ENCODE measurements around the gene FFAR1.
A peak's percentile ranks its signal among the peaks of the same experiment; 100 is the strongest.
"Not testable (repeated sequence)": the region's sequence is repeated elsewhere in the genome, so short reads cannot be mapped to it uniquely, and the experiment has no call there.

FFAR1 gene

GRCh38 chr19:35363711-35364425 is 16.2 kb downstream of the FFAR1 start:
- peak; percentile 5 for DNase-seq

- peak; percentile 8 for DNase-seq
These were observed 17.6 kb downstream of the FFAR1 start for GRCh38 chr19:35365303-35365702.

GRCh38 chr19:35368378-35368777 is 20.7 kb downstream of the FFAR1 start:
- DNase-seq, result no peak

- DNase-seq, result no peak
These were observed 21.8 kb downstream of the FFAR1 start for GRCh38 chr19:35369522-35369921.

- no peak for DNase-seq
These were observed 23.0 kb downstream of the FFAR1 start, which contains the start of gene GPR42 for GRCh38 chr19:35370722-35371121. Gene GPR42, plus strand, starts transcription at chr19:35371068. Its CDS starts 292 bp downstream, at chr19:35371360.

- DNase-seq, result no peak
These were observed 25.8 kb downstream of the FFAR1 start for GRCh38 chr19:35373492-35373891.

GRCh38 chr19:35374031-35374430 is 26.3 kb downstream of the FFAR1 start:
- DNase-seq, result not testable (repeated sequence)

GRCh38 chr19:35375505-35376307 is 28.0 kb downstream of the FFAR1 start:
- no peak for DNase-seq

GRCh38 chr19:35377656-35378055 is 30.0 kb downstream of the FFAR1 start:
- DNase-seq, result no peak

- no peak for DNase-seq
These were observed 30.7 kb downstream of the FFAR1 start for GRCh38 chr19:35378356-35378755.

GRCh38 chr19:35379545-35379944 is 31.8 kb downstream of the FFAR1 start:
- not testable (repeated sequence) for DNase-seq

GRCh38 chr19:35379992-35380391 is 32.3 kb downstream of the FFAR1 start:
- no peak for DNase-seq

GRCh38 chr19:35380450-35381124 is 32.9 kb downstream of the FFAR1 start:
- DNase-seq, result no peak

- DNase-seq, result no peak
These were observed 33.6 kb downstream of the FFAR1 start for GRCh38 chr19:35381318-35381717.

- DNase-seq, result no peak
These were observed 34.2 kb downstream of the FFAR1 start for GRCh38 chr19:35381926-35382325.

GRCh38 chr19:35383536-35383935 is 35.8 kb downstream of the FFAR1 start:
- no peak for DNase-seq

- DNase-seq, result no peak
These were observed 40.8 kb downstream of the FFAR1 start for GRCh38 chr19:35388277-35389054.

- no peak for DNase-seq
These were observed 41.6 kb downstream of the FFAR1 start for GRCh38 chr19:35389192-35389861.

GRCh38 chr19:35392742-35393715 is 45.3 kb downstream of the FFAR1 start:
- DNase-seq, result no peak

- DNase-seq, result no peak
These were observed 47.9 kb downstream of the FFAR1 start for GRCh38 chr19:35395382-35396199.

Data from stimulated activated CD8-positive, alpha-beta memory T cell treated with anti-CD3 and anti-CD28 coated beads, Interleukin-4, amount 100 ng/mL, for 48 hours (primary cell).